HG02870 (cell line): ENCODE data around the gene GSE1.

Experiments used
- ATAC-seq: cut with Tn5 transposase; IDR thresholded peaks from one replicate; pipeline ENCODE4 v1.9.1; 2021; ENCODE audit warnings: mild to moderate bottlenecking, moderate library complexity; ENCODE audit not compliant: unreplicated experiment

The GSE1 gene

GRCh38 chr16:85695196-85696128 lies 82.3 kb downstream of the GSE1 start:
- ATAC-seq: no peak

- ATAC-seq: no peak
Measured at GRCh38 chr16:85696781-85697180, 83.7 kb downstream of the GSE1 start.

GRCh38 chr16:85697431-85697830 lies 84.3 kb downstream of the GSE1 start:
- ATAC-seq: no peak

- ATAC-seq: no peak
Measured at GRCh38 chr16:85698459-85698891, 85.4 kb downstream of the GSE1 start.

- no peak for ATAC-seq
Measured at GRCh38 chr16:85698935-85699558, 85.9 kb downstream of the GSE1 start.

- no peak for ATAC-seq
Measured at GRCh38 chr16:85699628-85700027, 86.5 kb downstream of the GSE1 start.

- no peak for ATAC-seq
Measured at GRCh38 chr16:85704011-85704410, 90.9 kb downstream of the GSE1 start.

- ATAC-seq: no peak
Measured at GRCh38 chr16:85704900-85705846, 92.1 kb downstream of the GSE1 start.

- ATAC-seq: no peak
Measured at GRCh38 chr16:85706449-85707034, 93.4 kb downstream of the GSE1 start.

GRCh38 chr16:85707528-85708095 lies 94.5 kb downstream of the GSE1 start:
- no peak for ATAC-seq

GRCh38 chr16:85708338-85708737 lies 95.2 kb downstream of the GSE1 start:
- no peak for ATAC-seq

GRCh38 chr16:85709766-85710585 lies 96.9 kb downstream of the GSE1 start:
- no peak for ATAC-seq

- ATAC-seq: no peak
Measured at GRCh38 chr16:85710732-85711131, 97.6 kb downstream of the GSE1 start.

- no peak for ATAC-seq
Measured at GRCh38 chr16:85711982-85712587, 99.0 kb downstream of the GSE1 start.

GRCh38 chr16:85712801-85713200 lies 99.7 kb downstream of the GSE1 start:
- no peak for ATAC-seq

- ATAC-seq: no peak
Measured at GRCh38 chr16:85715169-85716021, 102.3 kb downstream of the GSE1 start.

- no peak for ATAC-seq
Measured at GRCh38 chr16:85716022-85716679, 103.0 kb downstream of the GSE1 start.

GRCh38 chr16:85716680-85717038 lies 103.5 kb downstream of the GSE1 start:
- no peak for ATAC-seq
